ENCODE data around the gene CYFIP1. TPM values are rescaled to one million over a fixed set of nuclear protein-coding genes. Genes with fewer than 3 reads are reported as not detected.

The CYFIP1 gene
- total and polyA plus RNA-seq, 2 of the 8 experiments (the other 6 are each of a cell fraction or from before 2014, with no cell fraction given): 38.6 to 81.7 TPM

- H4K8ac ChIP-seq (ENCODE audit: extremely low read depth, insufficient read depth, low read length): no peak overlapping the region
- CTCF ChIA-PET (ENCODE audit: partially characterized antibody): no interaction called here
- POLR2A ChIA-PET (ENCODE audit: partially characterized antibody): no interaction called here
- H3K4me1 ChIP-seq (replicated peaks in 1 of 4; ENCODE audit: control insufficient read depth in 3 of 4, insufficient read depth in 4 of 4, low read length in 3 of 4): no peaks in the 10 kb centered on the region
- H2BK12ac ChIP-seq (ENCODE audit: low read depth, low read length): no peak overlapping the region
- H3K27ac ChIP-seq (ENCODE audit: low read depth, low read length): no peak overlapping the region
- no peak overlapping the region for H2BK15ac ChIP-seq (ENCODE audit: low read length)
- no peak overlapping the region for H2BK5ac ChIP-seq (ENCODE audit: low read depth, low read length)
- H4K5ac ChIP-seq (ENCODE audit: insufficient read length, low read depth, low read length): no peak overlapping the region
- H3K27me3 ChIP-seq (replicated peaks in 1 of 4; ENCODE audit: control insufficient read depth in 3 of 4, extremely low read depth in 1 of 4, insufficient read depth in 3 of 4, low read length in 3 of 4): no peaks in the 10 kb centered on the region
- H4K91ac ChIP-seq (replicated peaks; ENCODE audit: insufficient read length, low read length): no peak overlapping the region
- WGBS, 2 experiments (ENCODE audit: extremely low coverage in 1 of 2, insufficient coverage in 1 of 2, insufficient read length in 1 of 2, insufficient replicate concordance in 2 of 2, low coverage in 1 of 2, low lambda C conversion rate in 2 of 2, missing lambda C conversion rate in 1 of 2): 85% methylated on average over 32 of the region's 33 CpGs; no CpG with 5 or more reads in 1 of the 2 experiments
- H3K23me2 ChIP-seq (ENCODE audit: low read depth, low read length): no peaks in the 10 kb centered on the region
- no peak overlapping the region for H3K4me2 ChIP-seq (ENCODE audit: insufficient read depth in 1 of 2, low read depth in 2 of 2, low read length in 2 of 2)
- no peak overlapping the region for H2AK5ac ChIP-seq (ENCODE audit: low read depth, low read length)
- no peak overlapping the region for H3K4me3 ChIP-seq (ENCODE audit: extremely low read depth in 1 of 4, insufficient read depth in 2 of 4, low read depth in 3 of 4, low read length in 4 of 4)
- H3K9ac ChIP-seq (replicated peaks in 1 of 4; ENCODE audit: extremely low read depth in 1 of 4, low read depth in 3 of 4, low read length in 3 of 4): no peak overlapping the region
- H3K36me3 ChIP-seq (ENCODE audit: control insufficient read depth in 2 of 4, insufficient read depth in 4 of 4, low read length in 3 of 4): peaks cover 0 to 2% (median under 1%) of the 10 kb centered on the region in 4 experiments; a peak in 3 of 8 replicates
- H3K79me1 ChIP-seq (ENCODE audit: low read depth, low read length): no peaks in the 10 kb centered on the region
- H2AFZ ChIP-seq (ENCODE audit: low read length): no peak overlapping the region
- peaks cover 0 to 3% of the 10 kb centered on the region in 2 experiments for H4K20me1 ChIP-seq (replicated peaks in 1 of 2; ENCODE audit: control insufficient read depth in 1 of 2, insufficient read depth in 2 of 2, low read length in 2 of 2)
- H3K79me2 ChIP-seq (ENCODE audit: control insufficient read depth in 1 of 2, insufficient read depth in 2 of 2, low read length in 2 of 2): no peaks in the 10 kb centered on the region
- no peaks in the 10 kb centered on the region for H3K9me3 ChIP-seq (ENCODE audit: insufficient read depth in 2 of 2, low read depth in 1 of 2, low read length in 1 of 2)
- no peak for FAIRE-seq
- no peak for DNase-seq (ENCODE audit: low read depth in 1 of 2, low spot score in 2 of 2)
- H3K14ac ChIP-seq (ENCODE audit: insufficient read length): no peak overlapping the region
- H3K56ac ChIP-seq (replicated peaks; ENCODE audit: insufficient read length, low read depth, low read length): no peak overlapping the region
- no peak overlapping the region for H3K18ac ChIP-seq (ENCODE audit: extremely low read depth, low read length)
- H2BK120ac ChIP-seq (replicated peaks; ENCODE audit: low read depth, low read length): no peak overlapping the region
- no peak overlapping the region for H2BK20ac ChIP-seq (ENCODE audit: low read length)
- no peak overlapping the region for H3K23ac ChIP-seq (ENCODE audit: insufficient read length)
- no peak overlapping the region for H3K4ac ChIP-seq (replicated peaks; ENCODE audit: insufficient read length, low read depth, low read length)
- TF ChIP-seq FOSL1 (IDR thresholded peaks at IDR 0.05; ENCODE audit: insufficient read depth, low read depth, low read length): no peak
- no peak for TF ChIP-seq BACH1 (IDR thresholded peaks at IDR 0.05; ENCODE audit: low read length)
- no peak for TF ChIP-seq CTBP2 (IDR thresholded peaks at IDR 0.05; ENCODE audit: borderline replicate concordance, insufficient read depth, insufficient read length, low read length)
- no peak for TF ChIP-seq ASH2L (IDR thresholded peaks at IDR 0.05; ENCODE audit: low read length)
- TF ChIP-seq MAFK (IDR thresholded peaks at IDR 0.05; ENCODE audit: low read depth, low read length): no peak
- no peak for TF ChIP-seq BRCA1 (IDR thresholded peaks at IDR 0.05; ENCODE audit: low read depth, low read length)
- no peak for TF ChIP-seq CREB1 (IDR thresholded peaks at IDR 0.05)
- no peak for TF ChIP-seq POLR2AphosphoS5 (IDR thresholded peaks at IDR 0.05; ENCODE audit: low read depth, low read length)
- no peak for TF ChIP-seq RNF2 (IDR thresholded peaks at IDR 0.05; ENCODE audit: borderline replicate concordance, low read depth, low read length, missing control alignments, poor library complexity, severe bottlenecking)
- no peak for TF ChIP-seq RBBP5 (IDR thresholded peaks at IDR 0.05; ENCODE audit: borderline replicate concordance, low read depth, low read length)
- TF ChIP-seq SIRT6 (IDR thresholded peaks at IDR 0.05; ENCODE audit: low read length): no peak
- no peak for TF ChIP-seq TEAD4 (IDR thresholded peaks at IDR 0.05; ENCODE audit: low read depth, low read length)
- no peak for TF ChIP-seq TAF7 (optimal IDR thresholded peaks at IDR 0.05; ENCODE audit: borderline replicate concordance, low read depth, low read length)
Observed at GRCh38 chr15:22891426-22892210, 88.5 kb downstream of the CYFIP1 start.

Measured in H1 (cell line).